T-helper 2 cell (primary cell): ENCODE measurements around the gene TNNC1.

Source experiments
- DNase-seq, 5 experiments: peaks; one replicate each; pipeline versions ENCODE4 v3.0.0 to v3.0.0-alpha.2; 2012 to 2022

TNNC1 gene

DNA sequence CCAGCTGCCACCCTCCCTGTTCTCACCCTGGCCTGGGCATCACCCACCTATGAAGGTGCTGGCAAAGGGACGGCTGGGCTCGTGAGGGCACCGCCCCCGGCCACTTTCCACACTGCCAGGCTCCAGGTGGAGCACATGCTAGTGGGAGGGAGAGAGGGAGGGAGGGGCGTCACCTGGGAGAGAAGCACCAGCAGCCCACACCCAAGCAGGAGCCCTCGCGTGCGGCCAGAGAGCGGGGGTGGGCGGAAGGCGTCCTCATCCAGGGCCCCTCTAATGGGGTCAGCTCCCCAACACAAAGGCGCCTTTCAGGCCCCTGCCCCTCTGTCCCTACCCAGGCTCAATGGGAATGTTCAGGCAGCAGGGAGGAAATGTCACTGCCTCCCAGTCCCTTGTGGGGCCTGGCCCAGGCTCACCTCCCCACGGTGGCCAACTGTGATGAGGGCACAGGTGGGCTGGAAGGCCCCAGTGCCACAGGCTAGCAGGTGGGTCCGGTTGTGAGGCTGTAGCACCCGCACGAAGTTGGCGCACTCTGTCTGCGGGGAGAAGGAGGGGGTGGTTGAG lies 12.0 kb downstream of the TNNC1 start:
- no peak for DNase-seq

DNA sequence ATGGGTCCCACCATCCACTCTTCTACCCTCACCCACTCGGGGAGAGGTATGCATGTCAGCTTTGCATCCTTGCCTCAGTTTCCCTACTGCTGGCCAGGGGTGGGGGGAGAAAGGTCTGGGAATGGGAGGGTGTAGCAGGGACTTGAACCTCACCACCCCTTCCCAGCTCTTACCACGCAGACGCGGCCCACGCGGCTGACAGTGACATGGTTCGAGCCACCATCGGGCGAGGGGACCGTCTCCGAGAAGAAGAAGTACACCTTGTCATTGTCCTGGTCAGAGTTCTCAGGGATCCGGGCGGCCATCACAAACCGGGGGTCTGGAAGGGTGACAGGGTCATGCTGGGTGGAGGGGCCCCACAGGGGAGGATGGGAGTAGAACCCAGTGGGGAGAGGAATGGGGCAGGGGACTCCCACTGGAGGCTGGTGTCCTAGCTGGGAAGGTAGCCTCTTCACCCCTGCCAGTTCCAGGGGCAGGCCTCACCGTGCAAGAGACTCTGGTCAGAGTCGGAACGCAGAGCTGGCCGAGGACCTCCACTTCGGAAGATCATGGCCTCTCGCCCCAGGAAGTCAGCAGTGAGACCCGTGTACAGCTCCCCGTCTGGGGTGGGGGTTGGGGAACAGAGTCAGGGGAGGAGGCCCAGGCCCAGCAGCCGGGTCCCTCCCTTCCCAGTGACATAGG lies 12.6 kb downstream of the TNNC1 start:
- no peak for DNase-seq

DNA sequence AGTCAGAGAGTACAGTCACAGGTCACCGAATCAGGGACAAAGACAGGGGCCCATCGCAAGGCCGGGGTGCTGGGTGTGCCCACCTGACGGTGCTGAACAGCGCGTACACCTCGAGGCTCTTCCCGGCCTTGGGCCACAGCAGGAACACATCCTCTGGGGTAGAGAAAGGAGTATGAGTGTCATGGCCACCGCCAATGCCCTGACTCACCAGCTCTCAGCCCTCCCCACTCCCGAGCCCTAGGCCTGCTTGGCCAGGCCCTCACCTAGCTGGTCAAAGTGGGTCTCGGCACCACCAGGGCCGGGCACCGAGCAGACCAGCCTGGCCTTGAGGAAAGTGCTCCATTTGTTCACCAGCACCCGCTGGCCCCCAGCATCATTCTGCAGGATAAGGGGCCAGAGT lies 13.2 kb downstream of the TNNC1 start:
- DNase-seq: no peak

DNA sequence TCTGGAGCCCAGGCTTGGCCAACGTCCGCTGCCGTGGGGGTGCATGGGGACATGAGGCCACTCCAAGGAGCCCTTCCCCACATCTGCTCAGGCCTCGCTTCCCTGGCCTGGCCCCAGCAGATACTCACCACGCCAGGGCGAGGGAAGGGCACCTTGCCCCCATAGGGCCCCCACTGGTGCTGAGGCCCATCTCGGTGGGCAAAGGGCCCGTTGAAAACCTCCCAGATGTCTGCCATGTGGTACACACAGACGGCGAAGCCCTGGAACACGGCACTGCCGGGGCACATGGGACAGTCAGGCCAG lies 13.6 kb downstream of the TNNC1 start:
- DNase-seq: no peak

DNA sequence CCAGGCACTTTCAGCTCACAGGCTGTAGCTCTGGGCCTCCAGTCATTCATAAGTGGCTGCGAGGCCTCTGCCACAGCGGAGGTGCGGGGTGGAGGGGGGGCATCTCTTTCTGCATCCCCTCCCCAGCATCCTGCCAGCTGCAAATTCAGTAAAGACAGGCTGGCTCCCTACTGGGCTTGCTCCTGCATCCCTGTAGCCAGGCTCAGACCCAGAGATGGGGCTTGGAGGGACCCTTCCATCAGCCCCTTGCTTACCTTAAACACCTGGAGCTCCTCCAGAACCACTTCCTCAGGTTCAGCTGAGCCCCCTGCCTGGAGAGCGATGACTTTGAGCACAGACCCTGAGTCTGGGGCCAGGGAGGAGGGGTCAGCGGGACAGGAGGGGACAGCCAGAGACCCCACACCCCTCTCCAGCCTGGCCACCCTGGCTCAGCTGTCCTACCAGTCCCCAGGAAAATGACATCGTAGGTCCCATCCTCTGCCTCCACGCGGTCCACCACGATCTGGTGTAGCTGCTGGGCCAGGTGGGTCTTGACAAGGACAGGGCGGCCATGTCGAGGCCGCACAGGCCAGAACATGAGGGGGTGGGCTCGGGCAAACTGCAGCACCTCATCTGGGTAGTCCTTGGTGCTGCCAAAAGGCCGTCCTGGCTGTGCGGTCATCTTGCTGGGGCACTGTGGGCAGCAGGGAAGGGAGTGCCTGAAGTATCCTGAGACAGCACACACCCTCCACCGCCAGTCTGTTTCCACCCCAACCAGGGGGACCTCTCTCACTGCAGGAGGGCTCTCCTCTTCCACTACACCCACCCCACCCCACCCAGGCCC lies 14.2 kb downstream of the TNNC1 start:
- DNase-seq: no peak

DNA sequence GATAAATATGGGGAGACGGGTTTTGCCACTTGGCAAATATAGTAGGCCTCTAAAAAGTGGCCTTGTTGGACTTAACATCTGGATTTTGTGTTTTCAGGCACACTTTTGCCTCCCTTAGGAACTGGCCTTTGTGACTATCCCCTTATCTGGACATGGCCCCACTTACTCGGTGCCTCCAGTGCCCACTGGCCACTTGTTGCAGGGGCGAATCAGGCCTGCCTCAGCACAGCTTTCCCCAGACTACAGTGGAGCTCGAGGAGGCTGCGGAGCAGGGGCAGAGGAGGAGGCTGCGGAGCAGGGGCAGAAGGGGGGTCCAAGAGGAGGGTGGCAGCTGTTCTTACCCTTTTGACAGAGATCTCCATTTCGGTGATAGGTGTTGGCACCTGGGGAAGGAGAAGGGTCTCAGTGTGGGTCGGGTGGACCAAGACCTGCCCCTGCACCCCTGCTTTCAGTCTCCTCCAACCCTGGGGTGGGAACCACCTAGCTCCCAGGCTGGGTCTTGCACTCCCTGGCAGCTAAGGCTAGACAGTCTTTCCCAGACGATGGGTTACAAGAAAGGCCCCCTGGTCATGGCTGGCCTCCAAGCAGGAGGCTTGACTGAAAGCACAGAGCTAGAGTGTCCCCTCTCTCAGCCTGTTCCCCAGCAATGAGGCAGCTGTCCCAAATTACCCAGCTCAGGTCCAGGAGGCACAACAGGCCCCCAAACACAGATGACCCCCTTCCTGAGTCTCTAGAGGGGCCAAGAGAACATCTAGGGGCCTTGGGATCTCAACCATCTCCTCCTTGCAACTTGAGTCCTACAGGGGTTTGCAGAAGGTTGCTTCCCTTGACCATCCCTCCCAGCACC lies 15.0 kb downstream of the TNNC1 start:
- DNase-seq: no peak

DNA sequence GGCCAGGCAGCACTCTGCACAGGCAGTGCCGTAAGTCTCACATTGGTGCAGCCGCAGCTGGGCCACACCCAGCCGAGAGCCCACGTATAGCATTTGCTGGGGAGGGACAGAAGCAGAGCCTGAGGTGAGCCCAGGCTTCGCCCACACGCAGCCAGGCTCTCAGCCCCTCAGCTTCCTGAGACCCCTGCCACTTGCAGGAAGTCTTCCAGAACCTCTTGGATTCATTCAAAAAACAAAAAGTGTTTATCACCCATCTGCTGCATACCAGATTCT lies 15.8 kb downstream of the TNNC1 start:
- DNase-seq: no peak

DNA sequence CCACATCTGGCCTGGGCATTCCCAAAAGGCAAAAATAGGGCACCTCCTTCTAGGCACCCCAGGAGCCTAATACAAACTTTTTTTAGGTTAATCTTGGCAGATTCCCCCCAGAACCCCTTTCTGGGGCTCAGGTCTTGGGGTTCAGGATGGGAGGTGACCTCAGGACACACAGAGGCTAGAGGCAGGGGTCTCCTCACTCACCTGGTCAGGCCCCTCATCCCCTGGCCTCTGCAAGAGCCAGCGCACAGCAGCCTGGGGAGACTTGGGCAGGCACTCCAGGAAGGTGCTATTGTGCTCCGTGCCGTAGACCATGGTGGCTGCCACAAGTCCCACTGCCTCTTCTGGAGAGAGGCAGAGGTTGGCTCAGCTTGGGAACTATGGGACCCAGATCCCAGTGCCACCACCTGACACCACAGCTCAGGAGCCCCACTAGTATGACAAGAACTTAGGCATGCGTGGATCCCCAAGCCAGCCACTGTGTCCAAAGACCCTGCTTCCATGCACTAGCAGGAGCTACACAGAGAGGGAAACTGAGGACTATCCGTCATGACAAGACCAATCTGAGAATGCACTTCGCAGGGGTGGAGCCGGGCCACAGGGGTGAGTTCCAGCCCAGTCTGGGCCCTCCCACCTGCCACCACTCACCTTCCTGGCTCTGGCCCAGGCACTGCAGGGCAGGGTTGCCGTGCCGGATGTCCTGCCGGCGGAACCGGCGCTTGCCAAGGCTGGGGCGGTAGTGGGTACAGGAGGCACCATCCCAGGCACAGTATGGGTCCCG lies 16.3 kb downstream of the TNNC1 start:
- no peak for DNase-seq

DNA sequence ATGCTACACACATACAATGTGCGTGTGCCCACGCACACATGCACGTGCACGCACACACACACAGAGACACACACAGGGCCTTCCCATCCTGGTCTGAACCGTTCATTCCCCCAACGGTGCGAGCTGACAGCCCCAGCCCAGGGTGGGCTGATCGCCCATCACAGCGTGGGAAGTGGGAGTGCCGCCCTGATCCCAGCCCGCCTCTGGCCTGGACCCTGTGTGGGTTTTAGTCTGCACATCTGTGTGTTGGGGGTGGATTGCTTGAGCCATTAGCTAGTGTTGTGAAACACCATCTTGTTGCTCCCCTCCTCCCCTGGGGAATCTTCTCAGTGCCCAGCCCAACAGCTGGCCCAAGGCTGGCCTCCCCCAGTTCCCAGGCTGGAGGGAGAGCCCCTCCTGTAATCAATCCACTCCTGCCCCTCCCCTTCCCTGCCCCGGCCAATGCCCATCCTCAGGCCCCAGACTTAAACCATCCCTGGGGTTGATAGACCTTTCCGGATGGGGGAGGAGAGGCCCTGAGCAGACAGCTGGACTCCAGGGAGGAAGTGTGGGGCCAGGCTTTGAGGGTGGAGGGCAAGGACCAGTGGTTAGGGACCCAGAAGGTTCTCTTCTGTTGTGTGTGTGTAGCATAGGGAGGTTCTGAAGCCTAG lies 17.2 kb downstream of the TNNC1 start:
- no peak for DNase-seq

DNA sequence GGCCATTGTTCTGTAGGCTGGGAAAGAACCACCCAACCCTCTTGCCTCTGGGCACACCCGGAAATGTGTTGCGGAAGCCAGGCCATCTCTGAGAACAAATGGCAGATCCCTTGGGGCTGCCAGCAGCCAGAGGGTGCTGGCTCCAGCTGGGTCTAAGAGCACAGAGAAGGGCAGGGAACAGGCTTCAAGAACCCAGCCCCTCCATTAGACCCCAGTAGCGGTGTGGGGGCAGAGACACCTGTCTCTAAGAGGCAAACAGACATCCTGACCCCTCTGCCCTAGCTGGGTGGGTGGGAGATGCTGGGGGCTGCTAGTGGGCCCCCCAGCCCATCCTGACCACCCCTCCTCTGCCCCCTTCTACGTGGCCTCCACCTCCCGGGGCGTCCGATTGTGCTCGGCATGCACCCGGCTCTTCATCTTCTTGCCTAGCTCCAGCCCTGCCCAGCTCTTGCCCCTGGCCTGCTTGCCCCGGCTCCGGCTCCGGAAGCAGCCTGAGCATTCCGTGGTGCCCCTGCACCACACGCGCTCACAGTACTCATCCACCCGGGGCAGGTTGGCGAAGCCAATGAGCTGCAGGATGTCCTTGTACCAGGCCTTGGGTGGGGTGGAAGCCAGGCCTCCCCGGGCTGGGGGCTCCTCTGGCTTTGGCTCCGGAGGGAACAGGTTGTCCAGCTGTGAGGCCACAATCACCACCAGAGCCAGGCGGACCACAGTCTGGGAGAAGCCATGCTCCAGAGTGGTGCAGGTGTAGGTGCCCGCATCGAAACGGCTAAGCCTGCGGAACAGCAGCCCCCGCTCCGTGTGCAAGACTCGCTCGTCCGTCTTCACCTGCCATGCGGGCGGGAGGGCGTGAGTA lies 18.4 kb downstream of the TNNC1 start:
- DNase-seq: no peak

DNA sequence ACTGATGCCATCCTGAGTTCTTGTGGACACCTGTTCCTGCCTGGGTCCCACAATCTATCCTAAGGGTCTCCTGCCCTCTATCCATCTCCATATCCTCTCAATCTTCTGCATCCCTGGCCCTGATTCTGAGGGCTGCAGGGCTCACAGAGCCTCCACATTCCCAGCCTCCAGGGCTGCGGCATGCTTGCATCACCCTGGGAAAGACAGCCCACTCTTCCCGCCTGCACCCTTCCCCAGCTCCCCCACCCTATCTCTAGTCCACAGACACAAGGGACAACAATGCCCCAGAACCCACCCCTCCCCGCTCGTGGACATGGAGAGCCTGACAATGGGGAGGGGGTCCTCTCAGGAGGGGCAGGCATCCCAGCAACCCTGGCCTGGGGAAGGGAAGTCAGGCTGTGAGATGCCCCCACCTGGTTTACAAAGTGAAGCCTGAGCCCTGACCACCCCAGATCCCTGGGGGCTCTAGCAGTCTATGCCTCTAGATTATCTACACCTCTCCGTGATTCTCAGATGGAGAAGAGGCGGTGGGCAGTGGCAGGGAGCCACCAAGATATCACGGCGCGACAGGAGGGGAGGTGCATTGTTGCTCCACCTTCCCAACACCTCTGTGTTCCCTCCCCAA lies 19.2 kb downstream of the TNNC1 start:
- no peak for DNase-seq

DNA sequence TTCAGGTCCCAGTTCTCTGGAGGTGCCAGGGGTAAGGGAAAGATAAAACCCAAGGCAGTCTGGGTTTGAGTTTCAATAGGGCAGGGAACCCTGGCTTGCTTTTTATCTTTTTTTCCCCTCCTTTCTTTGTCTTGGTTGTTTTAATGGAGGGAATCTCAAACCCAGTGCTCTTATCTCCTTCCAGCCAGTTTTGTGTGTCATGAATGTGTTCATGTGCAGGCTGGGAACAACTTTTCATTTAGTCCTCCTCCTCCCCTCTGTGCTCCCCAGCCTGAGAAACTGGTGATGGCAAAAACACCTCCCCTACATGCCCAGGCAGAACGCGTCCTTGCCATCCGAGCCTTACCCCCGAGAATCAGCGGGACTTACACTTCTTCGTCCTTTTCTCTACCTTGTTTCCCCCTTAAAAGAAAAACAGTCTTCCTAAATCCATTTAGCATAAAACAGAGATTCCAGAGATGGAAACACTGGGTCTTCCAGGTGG lies 19.8 kb downstream of the TNNC1 start:
- DNase-seq: no peak

DNA sequence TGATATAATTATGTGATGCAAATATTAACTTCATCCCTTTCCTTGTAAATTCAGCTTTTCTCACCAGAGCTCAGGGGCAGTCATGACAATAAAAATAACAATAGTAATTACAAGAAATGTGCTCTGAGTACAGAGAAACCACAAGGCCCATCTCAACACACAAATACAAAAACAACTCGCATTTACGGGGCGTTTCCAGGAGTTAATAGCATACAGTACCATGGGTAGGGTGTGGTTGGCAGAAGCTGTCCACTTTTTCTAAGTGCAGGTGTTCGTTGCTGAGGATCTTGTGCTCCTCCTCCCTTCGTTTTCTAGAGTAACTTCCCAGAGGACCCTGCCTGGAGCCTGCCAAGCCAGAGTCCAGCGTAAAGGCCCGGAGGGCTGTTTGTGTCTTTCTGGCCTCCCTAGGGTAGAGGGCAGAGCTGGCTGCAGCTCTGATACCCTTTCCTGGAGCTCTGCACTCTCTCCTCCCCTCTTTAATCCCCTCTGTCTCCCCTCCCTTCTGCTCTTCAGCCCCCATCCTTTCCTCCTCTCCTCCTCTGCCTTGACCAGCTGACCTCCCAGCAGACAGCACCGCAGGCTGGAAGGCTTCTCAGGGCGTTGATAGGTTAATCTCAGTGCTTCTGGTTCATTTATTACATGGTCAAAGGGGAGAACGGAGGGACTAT lies 20.4 kb downstream of the TNNC1 start:
- DNase-seq: peak in 1 of 5 experiments; percentile 67

DNA sequence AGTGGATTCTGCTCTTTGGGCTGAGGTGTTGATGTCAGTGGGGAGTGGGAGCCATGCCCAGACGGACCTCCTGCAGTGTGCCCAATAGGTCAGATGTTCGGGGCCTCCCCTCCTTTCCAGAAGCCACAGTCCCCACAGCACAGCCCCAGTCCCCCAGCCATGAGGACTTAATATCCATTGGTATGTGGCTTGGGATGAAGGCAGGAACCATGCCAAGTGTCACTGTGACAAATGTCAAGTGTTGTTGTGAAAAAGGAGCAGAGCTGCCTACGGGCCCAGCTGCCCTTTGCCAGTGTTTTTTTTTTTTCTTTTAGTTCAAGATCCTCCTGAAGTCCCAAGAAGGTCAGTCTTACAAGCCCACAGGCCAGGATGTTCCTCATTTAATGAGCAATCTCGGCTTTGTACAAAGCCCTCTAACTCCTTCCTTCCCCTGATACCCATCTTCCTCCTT lies 21.1 kb downstream of the TNNC1 start:
- no peak for DNase-seq

DNA sequence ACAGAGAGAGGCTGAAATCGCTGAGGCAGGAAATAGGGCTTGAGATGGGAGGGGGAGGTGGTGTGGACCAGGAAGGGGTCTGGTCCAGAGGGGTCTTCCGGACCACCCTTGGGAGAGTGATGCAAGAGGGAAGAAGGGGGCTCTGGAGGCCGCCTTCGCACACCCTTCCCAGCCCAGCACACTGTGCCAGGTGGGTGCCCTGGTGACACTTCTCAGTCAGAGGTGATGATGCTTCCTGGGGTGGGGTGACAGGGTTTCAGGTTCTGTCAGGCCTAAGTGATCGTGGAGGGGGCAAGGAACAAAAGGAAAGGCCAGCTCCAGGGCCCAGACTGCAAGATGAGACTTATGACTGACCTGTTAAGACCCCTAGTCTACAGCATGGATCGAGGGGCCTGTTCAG lies 21.6 kb downstream of the TNNC1 start:
- DNase-seq: no peak

DNA sequence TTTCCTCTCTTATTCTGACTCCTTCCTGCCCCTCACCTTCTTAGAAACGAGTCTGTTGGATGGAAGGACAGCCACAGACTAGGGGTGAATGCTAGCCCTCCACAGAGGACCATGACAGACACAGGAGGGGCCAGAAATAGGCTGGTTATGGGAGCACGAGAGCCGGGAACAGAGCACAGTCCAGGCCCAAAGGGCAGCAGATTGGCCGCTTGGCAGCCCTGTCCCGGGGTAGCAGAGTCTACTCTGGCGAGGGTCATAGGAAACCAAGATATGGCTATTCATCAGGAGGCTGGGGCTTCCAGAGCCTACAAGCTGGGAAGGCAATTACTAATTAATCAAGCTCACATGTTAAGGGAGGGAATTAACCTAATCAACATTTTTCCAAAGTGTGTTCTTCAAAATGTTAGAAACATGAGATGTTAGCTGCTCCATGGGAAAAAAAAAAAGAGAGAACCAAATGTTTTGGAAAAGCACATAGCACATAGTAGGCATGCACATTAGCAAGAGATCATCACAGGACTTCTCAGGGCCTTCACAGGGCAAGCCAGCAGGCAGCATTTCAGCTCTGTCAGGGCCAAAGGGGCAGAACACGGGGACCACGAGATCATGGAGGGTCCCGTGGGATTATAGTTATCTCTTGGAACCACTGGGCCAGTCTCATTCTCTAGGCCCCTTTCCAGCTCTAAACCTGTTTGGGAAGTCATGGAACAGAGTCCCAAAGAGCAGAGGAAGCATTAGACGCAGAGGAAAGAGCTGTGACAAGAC lies 22.2 kb downstream of the TNNC1 start:
- DNase-seq: no peak

DNA sequence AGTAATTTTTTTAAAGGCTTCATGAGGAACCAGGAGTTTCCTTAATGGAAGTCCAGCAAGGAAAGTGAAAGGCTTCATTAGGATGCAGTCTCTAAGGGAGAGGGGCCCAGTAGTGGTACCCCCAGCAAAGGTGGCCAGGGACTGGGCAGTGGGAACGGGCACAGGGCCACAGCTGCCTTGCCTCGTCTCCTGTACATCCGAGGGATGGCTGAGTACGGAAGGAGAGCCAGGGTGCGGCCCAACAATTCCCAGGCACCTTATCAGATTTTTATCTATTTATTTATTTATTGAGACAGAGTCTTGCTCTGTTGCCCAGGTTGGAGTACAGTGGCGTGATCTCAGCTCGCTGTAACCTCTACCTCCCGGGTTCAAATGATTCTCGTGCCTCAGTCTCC lies 23.4 kb downstream of the TNNC1 start:
- no peak for DNase-seq

DNA sequence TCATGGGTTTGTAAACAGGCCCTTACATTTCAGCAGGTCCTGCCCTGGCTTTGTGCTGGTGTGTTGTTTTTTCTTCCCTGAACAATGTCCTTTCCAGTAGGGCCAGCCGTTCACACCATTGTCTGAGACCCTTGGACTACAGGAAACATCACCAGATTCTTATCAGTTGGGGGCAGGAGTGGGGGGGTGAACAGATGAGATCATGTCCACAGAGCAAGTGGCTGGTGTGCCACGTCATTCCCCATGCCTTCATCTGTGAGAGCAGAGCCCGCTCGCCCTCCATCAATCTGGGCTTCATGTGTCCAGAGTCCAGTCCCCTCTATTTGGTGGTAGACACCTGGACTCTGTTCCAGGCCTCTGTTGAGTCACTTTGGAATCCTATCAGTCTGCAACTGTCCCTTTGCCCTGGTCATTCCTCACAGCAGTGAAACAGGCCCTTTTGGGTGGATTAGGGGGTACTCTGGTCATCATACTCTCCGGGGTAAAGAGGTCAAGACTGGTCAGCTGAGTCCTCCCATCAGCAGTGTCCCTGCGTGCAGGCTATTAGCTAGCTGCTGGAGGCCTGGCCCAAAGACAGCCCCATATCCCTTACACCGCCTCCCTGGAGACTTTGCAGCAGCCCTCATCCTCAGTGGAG lies 23.9 kb downstream of the TNNC1 start:
- DNase-seq: no peak

DNA sequence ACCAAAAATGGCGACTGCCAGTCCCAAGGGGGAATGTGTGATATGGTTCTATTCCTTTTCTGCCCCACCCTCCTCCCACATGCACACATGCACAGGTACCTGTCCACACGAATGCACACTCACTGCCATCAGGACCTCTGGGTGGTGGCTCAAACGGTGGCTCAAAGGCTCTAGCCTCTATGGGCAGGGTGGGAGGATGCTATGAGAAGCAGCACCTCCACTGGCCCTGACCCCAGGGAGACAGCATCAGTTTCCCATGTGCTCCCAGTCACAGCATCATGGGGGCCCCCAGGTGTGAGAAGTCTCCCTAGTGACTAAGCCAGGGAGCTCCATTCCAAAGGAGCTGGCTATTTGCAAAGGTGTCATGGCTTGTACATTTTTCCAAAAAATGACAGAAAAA lies 24.8 kb downstream of the TNNC1 start:
- DNase-seq: no peak
